ENCODE data around the gene APOL3.

The APOL3 gene

GRCh38 chr22:36197514-36198146 is 37.1 kb upstream of the APOL3 start:
- POLR2A ChIA-PET, result no interaction called here
- peak; percentile 32 for DNase-seq (ENCODE audit: extremely low spot score)
- CTCF ChIA-PET, result interaction anchor here (1.2 to 1.7 kb wide), 5 partner anchors 11 to 89 kb away, joined by 3 to 7 read pairs (median 4); partner anchors contain the start of gene APOL2

GRCh38 chr22:36197065-36197440 is 36.5 kb upstream of the APOL3 start:
- TF ChIP-seq CTCF (IDR thresholded peaks at IDR 0.05; ENCODE audit: control extremely low read depth, extremely low read depth, low read depth, missing control alignments), result no peak
- POLR2A ChIA-PET, result no interaction called here
- CTCF ChIA-PET, result interaction anchor here (1.3 to 1.6 kb wide), 2 partner anchors 81 to 89 kb away, joined by 6 to 7 read pairs; no protein-coding TSS in a partner anchor

More at GRCh38 chr22:36197514-36198146, 37.1 kb upstream of the APOL3 start:
- TF ChIP-seq CTCF (IDR thresholded peaks at IDR 0.05; ENCODE audit: control extremely low read depth, extremely low read depth, low read depth, missing control alignments), result no peak

GRCh38 chr22:36196254-36197064 is 35.9 kb upstream of the APOL3 start:
- ChIA-PET CTCF (interaction anchor here (1.2 to 3.9 kb wide), 6 partner anchors 13 to 90 kb away, joined by 3 to 18 read pairs (median 6); no protein-coding TSS in a partner anchor), POLR2A (no interaction called here)
- no peak for TF ChIP-seq CTCF (IDR thresholded peaks at IDR 0.05; ENCODE audit: control extremely low read depth, extremely low read depth, low read depth, missing control alignments)
- DNase-seq (ENCODE audit: extremely low spot score), result no peak

More at GRCh38 chr22:36197065-36197440, 36.5 kb upstream of the APOL3 start:
- DNase-seq (ENCODE audit: extremely low spot score), result no peak

- ChIA-PET POLR2A (no interaction called here), CTCF (interaction anchor here (0.8 to 3.9 kb wide), 11 partner anchors 9 to 91 kb away, joined by 3 to 18 read pairs (median 5); partner anchors contain the start of gene APOL2)
- TF ChIP-seq CTCF (IDR thresholded peaks at IDR 0.05; ENCODE audit: control extremely low read depth, extremely low read depth, low read depth, missing control alignments), result peak; percentile 66
- DNase-seq (ENCODE audit: extremely low spot score), result peak; percentile 45
Measured at GRCh38 chr22:36194971-36195370, 34.4 kb upstream of the APOL3 start.

- CTCF ChIA-PET, result interaction anchor here (0.8 to 3.9 kb wide), 11 partner anchors 10 to 92 kb away, joined by 3 to 18 read pairs (median 5); partner anchors contain the start of gene APOL2
- POLR2A ChIA-PET, result no interaction called here
- no peak for TF ChIP-seq CTCF (IDR thresholded peaks at IDR 0.05; ENCODE audit: control extremely low read depth, extremely low read depth, low read depth, missing control alignments)
- DNase-seq (ENCODE audit: extremely low spot score), result no peak
Measured at GRCh38 chr22:36194385-36194784, 33.8 kb upstream of the APOL3 start.

GRCh38 chr22:36193577-36193976 is 33.0 kb upstream of the APOL3 start:
- POLR2A ChIA-PET, result no interaction called here
- no peak for DNase-seq (ENCODE audit: extremely low spot score)
- TF ChIP-seq CTCF (IDR thresholded peaks at IDR 0.05; ENCODE audit: control extremely low read depth, extremely low read depth, low read depth, missing control alignments), result no peak
- CTCF ChIA-PET, result interaction anchor here (1.7 to 3.9 kb wide), 3 partner anchors 14 to 92 kb away, joined by 4 to 21 read pairs (median 18); no protein-coding TSS in a partner anchor
